HG02571 (cell line): ENCODE measurements around the gene ANKRD42.

Experiments used
- ATAC-seq: cut with Tn5 transposase; IDR thresholded peaks from one replicate; pipeline ENCODE4 v1.9.1; 2021; ENCODE audit warnings: mild to moderate bottlenecking, moderate library complexity; ENCODE audit not compliant: unreplicated experiment

Gene ANKRD42

GRCh38 chr11:83285151-83285770, 91.7 kb downstream of the ANKRD42 start:
- peak; percentile 42 for ATAC-seq

GRCh38 chr11:83285771-83286528, 92.4 kb downstream of the ANKRD42 start, which contains the start of gene CCDC90B:
Gene CCDC90B (minus strand): TSS chr11:83286367. CDS start chr11:83285972, 395 bp downstream.
- ATAC-seq, result peak; percentile 90

- no peak for ATAC-seq
Observed at GRCh38 chr11:83287631-83288030, 94.1 kb downstream of the ANKRD42 start.

- ATAC-seq, result peak; percentile 65
Observed at GRCh38 chr11:83292709-83293456, 99.4 kb downstream of the ANKRD42 start.

DNA sequence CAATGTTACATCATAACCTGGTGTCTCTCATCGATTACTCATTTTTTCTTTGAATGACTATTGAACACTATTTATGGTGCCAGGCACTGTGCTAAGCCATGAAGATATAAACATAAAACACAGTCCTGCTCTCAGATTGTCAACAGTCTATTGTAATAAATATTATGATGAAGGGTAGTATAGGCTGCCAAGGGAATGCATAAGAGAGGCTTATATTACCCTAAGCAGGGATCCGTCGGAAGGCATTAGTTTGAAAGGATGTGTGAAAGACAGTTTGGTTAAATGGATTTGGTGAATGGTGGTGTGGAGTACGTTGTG, 99.9 kb downstream of the ANKRD42 start:
- no peak for ATAC-seq

DNA sequence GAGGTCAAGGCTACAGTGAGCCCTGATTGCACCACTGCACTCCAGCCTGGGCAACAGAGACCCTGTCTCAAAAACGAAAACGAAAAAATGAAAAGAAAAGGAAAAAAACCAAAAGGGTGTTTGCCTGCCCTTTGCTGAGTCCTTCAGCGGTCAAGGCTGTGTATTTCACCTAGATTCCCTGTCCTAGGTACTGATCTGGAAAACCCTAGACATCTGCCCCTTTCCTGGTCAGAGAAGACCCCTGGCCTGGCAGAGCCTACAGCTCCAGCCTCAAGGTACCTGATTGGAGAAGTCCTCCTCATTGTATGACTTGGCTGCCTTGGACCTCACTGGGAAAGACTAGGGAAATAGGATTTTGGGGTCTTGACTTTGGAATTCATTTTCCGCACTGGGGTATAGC, 100.7 kb downstream of the ANKRD42 start:
- ATAC-seq, result no peak
